ENCODE results near the gene ARID5B.
A peak's percentile ranks its signal among the peaks of the same experiment; 100 is the strongest.

Gene ARID5B

GRCh38 chr10:61903928-61904344 is 2.4 kb downstream of the ARID5B start (continued):
- TF ChIP-seq YY1 (tag by site-specific recombination; IDR thresholded peaks at IDR 0.05) = no peak
- no peak for TF ChIP-seq ZNF239 (tag by site-specific recombination; IDR thresholded peaks at IDR 0.05)
- no peak for TF ChIP-seq HOXC10 (CRISPR knock-in tag; IDR thresholded peaks at IDR 0.05)
- TF ChIP-seq ZNF121 (tag by site-specific recombination; IDR thresholded peaks at IDR 0.05) = no peak
- TF ChIP-seq ZNF76 (tag by site-specific recombination; IDR thresholded peaks at IDR 0.05; ENCODE audit: borderline replicate concordance, low read depth) = no peak
- TF ChIP-seq ZSCAN5A (tag by site-specific recombination; IDR thresholded peaks at IDR 0.05) = no peak
- TF ChIP-seq ZNF707 (tag by site-specific recombination; IDR thresholded peaks at IDR 0.05) = no peak
- no peak for TF ChIP-seq ZSCAN23 (tag by site-specific recombination; IDR thresholded peaks at IDR 0.05)
- TF ChIP-seq PRDM2 (tag by site-specific recombination; IDR thresholded peaks at IDR 0.05; ENCODE audit: borderline replicate concordance) = no peak
- TF ChIP-seq HIC1 (tag by site-specific recombination; IDR thresholded peaks at IDR 0.05) = no peak
- TF ChIP-seq ZNF513 (tag by site-specific recombination; IDR thresholded peaks at IDR 0.05) = no peak
- no peak for TF ChIP-seq ZNF157 (tag by site-specific recombination; IDR thresholded peaks at IDR 0.05)
- TF ChIP-seq GLIS1 (tag by site-specific recombination; IDR thresholded peaks at IDR 0.05) = no peak

GRCh38 chr10:61904733-61905725 is 3.5 kb downstream of the ARID5B start:
- H3K9me3 ChIP-seq (ENCODE audit: control insufficient read depth, insufficient read depth, low read depth, low read length) = no peaks in the 10 kb centered on the region
- H3K4me3 ChIP-seq (ENCODE audit: low read depth, low read length) = no peak overlapping the region
- peaks cover 4% of the 10 kb centered on the region; the same call in 1 of the 2 replicates for H3K4me1 ChIP-seq (ENCODE audit: control insufficient read depth, insufficient read depth, low read length)
- H3K36me3 ChIP-seq (ENCODE audit: control insufficient read depth in 2 of 2, insufficient read depth in 1 of 2, low read length in 2 of 2) = no peaks in the 10 kb centered on the region
- peak overlapping the region; percentile 99 for H3K27ac ChIP-seq (ENCODE audit: extremely low read depth, low read depth, low read length)
- ChIA-PET POLR2A (interaction anchor here (1.3 kb wide), 1 partner anchor 33 kb away, joined by 4 read pairs; no protein-coding TSS in a partner anchor), CTCF (interaction anchor here (0.6 to 4.2 kb wide), 5 partner anchors 132 to 340 kb away, joined by 3 to 35 read pairs (median 3); no protein-coding TSS in a partner anchor)
- TF ChIP-seq ZNF280C (tag by site-specific recombination; IDR thresholded peaks at IDR 0.05) (no peak), KLF17 (tag by site-specific recombination; IDR thresholded peaks at IDR 0.05) (peak; percentile 35; the same call in 1 of the 2 replicates), GLIS1 (tag by site-specific recombination; IDR thresholded peaks at IDR 0.05) (peak; percentile 59; the same call in 1 of the 2 replicates), KLF9 (tag by site-specific recombination; IDR thresholded peaks at IDR 0.05; ENCODE audit: low read depth) (peak; percentile 17; the same call in 1 of the 2 replicates), ZNF223 (tag by site-specific recombination; IDR thresholded peaks at IDR 0.05) (no peak)

All from HEK293 (cell line).